Endothelial cell of umbilical vein (primary cell): ENCODE data around the gene CTNND2.

Experiments used
- CTCF ChIP-seq, 2 donors: IDR thresholded peaks; 1 replicate in 1 of 2; 2 replicates in 1 of 2; pipeline ENCODE4 v1.5.1; 2011; ENCODE audit warnings: low read length in 2 of 2, mild to moderate bottlenecking in 2 of 2, moderate library complexity in 2 of 2, control low read depth in 1 of 2, inconsistent platforms in 1 of 2, low read depth in 1 of 2; ENCODE audit not compliant: insufficient read depth in 1 of 2; ENCODE audit errors: extremely low read depth in 1 of 2
- MAX ChIP-seq: IDR thresholded peaks from 2 replicates; pipeline ENCODE4 v1.6.1; 2011; ENCODE audit not compliant: insufficient read depth, insufficient read length
- POLR2A ChIP-seq: IDR thresholded peaks from 2 replicates; pipeline ENCODE4 v1.6.1; 2012; ENCODE audit warnings: low read depth, mild to moderate bottlenecking, control low read depth, low read length
- POLR2AphosphoS5 ChIP-seq: IDR thresholded peaks from 2 replicates; pipeline ENCODE4 v1.6.1; 2012; ENCODE audit warnings: low read depth, mild to moderate bottlenecking, control low read depth, low read length, moderate library complexity; ENCODE audit not compliant: insufficient read depth

GRCh38 chr5:11292648-11293356, 611.4 kb downstream of the CTNND2 start:
- TF ChIP-seq CTCF (IDR thresholded peaks at IDR 0.05; ENCODE audit: extremely low read depth in 1 of 2, insufficient read depth in 1 of 2, low read depth in 1 of 2, low read length in 2 of 2) (no peak), POLR2AphosphoS5 (no peak), POLR2A (no peak), MAX (no peak)
